ENCODE results near the gene C14orf93. TPM values are rescaled to one million over a fixed set of nuclear protein-coding genes. Genes with fewer than 3 reads are reported as not detected.

C14orf93 gene
- total RNA-seq, 3 donors from 2014 or later, result 11.0 to 16.3 (median 11.8) TPM

GRCh38 chr14:22977684-22978486, 32.1 kb downstream of the C14orf93 start:
- H3K4me1 ChIP-seq (ENCODE audit: low read depth), result peaks cover 39% of the 10 kb centered on the region

GRCh38 chr14:22977434-22977683, 32.6 kb downstream of the C14orf93 start:
- H3K4me1 ChIP-seq (ENCODE audit: low read depth), result peaks cover 39% of the 10 kb centered on the region
- H3K9me3 ChIP-seq, result no peaks in the 10 kb centered on the region
- ATAC-seq, result no peak
- DNase-seq, result no peak
- TF ChIP-seq CTCF (IDR thresholded peaks at IDR 0.05), result no peak
- H3K4me3 ChIP-seq, result no peak overlapping the region
- H3K36me3 ChIP-seq (ENCODE audit: low read depth), result no peaks in the 10 kb centered on the region
- intact Hi-C loops (cut with DNase I, micrococcal nuclease), result no loop called here

More at GRCh38 chr14:22977684-22978486, 32.1 kb downstream of the C14orf93 start:
- no peaks in the 10 kb centered on the region for H3K36me3 ChIP-seq (ENCODE audit: low read depth)
- ATAC-seq (peak; percentile 35), DNase-seq (peak in 1 of 3 donors; percentile 32)
- no peak for TF ChIP-seq CTCF (IDR thresholded peaks at IDR 0.05)
- H3K9me3 ChIP-seq, result no peaks in the 10 kb centered on the region
- intact Hi-C loops (cut with DNase I, micrococcal nuclease), result no loop called here
- H3K4me3 ChIP-seq, result no peak overlapping the region

GRCh38 chr14:22976620-22977433, 33.1 kb downstream of the C14orf93 start:
- DNase-seq, result peak in 1 of 3 donors; percentile 36
- no peaks in the 10 kb centered on the region for H3K9me3 ChIP-seq
- ATAC-seq, result peak; percentile 67
- no peak overlapping the region for H3K4me3 ChIP-seq
- no peaks in the 10 kb centered on the region for H3K36me3 ChIP-seq (ENCODE audit: low read depth)
- H3K4me1 ChIP-seq (ENCODE audit: low read depth), result peaks cover 35% of the 10 kb centered on the region
- no peak for TF ChIP-seq CTCF (IDR thresholded peaks at IDR 0.05)
- intact Hi-C loops (cut with DNase I, micrococcal nuclease), result no loop called here

GRCh38 chr14:22974530-22975313, 35.2 kb downstream of the C14orf93 start:
- intact Hi-C loops (cut with DNase I, micrococcal nuclease), result no loop called here
- Histone ChIP-seq H3K4me1 (ENCODE audit: low read depth) (peaks cover 17% of the 10 kb centered on the region), H3K36me3 (ENCODE audit: low read depth) (no peaks in the 10 kb centered on the region), H3K9me3 (no peaks in the 10 kb centered on the region), H3K4me3 (no peak overlapping the region)
- TF ChIP-seq CTCF (IDR thresholded peaks at IDR 0.05), result no peak
- DNase-seq, result no peak
- no peak for ATAC-seq

GRCh38 chr14:22973217-22974032, 36.5 kb downstream of the C14orf93 start:
- H3K9me3 ChIP-seq, result no peaks in the 10 kb centered on the region
- no peaks in the 10 kb centered on the region for H3K36me3 ChIP-seq (ENCODE audit: low read depth)
- intact Hi-C loops (cut with DNase I, micrococcal nuclease), result no loop called here
- DNase-seq, result peak in 1 of 3 donors; percentile 78
- no peak overlapping the region for H3K4me3 ChIP-seq
- no peak for TF ChIP-seq CTCF (IDR thresholded peaks at IDR 0.05)
- peaks cover 17% of the 10 kb centered on the region for H3K4me1 ChIP-seq (ENCODE audit: low read depth)
- ATAC-seq, result peak; percentile 65

All from mucosa of descending colon (tissue), 3 donors.